GM12875 (cell line): Measurements from ENCODE around the gene IL1RAPL1.

Source experiments
- H3K4me3 ChIP-seq: one replicate; pipeline ENCODE4 v1.5.1; 2011; ENCODE audit warnings: low read depth, low read length, control low read depth
- CTCF ChIP-seq: IDR thresholded peaks from 2 replicates; pipeline ENCODE4 v1.5.1; 2011; ENCODE audit warnings: low read depth, mild to moderate bottlenecking, control low read depth, inconsistent platforms, low read length, moderate library complexity, borderline replicate concordance; ENCODE audit not compliant: insufficient read depth

Gene IL1RAPL1

DNA sequence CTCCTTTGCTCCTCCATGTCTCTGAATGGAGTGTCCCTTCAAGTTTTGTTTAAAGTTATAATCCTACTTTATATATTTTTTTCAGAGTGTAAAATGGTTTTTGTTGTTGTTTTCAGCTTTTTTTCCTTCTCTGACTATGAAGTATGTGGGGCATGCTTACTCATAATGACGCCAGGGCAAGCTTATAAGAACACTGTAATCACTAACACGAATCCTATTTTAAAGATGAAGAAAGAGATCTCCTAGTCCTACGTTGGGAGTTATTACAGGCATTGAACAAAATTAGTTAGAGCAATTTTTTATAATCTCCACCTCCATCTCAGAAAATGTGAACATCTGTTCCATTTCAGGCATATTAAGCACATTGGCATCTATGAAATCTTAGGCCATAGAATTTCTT is 1360.0 kb downstream of the IL1RAPL1 start:
- no peak overlapping the region for H3K4me3 ChIP-seq
- TF ChIP-seq CTCF: no peak

DNA sequence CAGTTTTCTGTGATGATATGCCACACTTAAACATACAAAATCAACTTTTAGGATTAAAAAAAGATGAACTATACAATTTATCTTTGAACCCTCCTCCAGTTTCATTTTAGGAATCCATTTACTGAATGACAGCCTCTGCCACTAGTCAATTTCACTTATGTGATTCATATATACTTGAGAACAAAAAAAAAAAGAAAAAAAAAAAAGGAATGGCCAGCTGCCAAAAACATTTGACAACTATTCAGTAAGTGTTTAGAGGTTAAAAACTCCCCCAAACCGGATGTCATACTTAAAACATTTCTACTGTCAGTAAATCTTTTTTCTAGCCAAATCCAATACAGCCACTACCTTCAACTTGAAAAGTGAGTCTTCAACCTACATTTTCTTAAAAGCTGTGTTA is 1361.4 kb downstream of the IL1RAPL1 start:
- no peak for TF ChIP-seq CTCF
- H3K4me3 ChIP-seq: no peak overlapping the region

DNA sequence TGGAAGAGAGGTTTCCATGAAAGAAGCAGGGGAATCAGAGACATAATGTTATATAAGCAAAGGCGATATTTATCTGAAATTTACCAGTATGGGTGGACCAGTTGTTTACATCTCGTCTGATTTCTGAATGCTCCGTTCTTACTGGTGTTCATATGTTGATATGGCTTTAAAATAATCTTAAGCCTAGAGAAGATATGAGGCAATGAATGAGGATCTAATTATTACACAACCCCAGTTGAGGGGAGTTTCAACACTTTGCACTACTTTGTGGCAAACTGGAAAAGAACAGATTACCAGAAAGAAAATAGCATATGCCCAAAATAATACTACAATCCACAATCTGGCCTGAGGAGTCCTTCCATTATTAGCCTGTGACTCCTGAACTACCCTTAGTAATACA is 1364.8 kb downstream of the IL1RAPL1 start:
- TF ChIP-seq CTCF: no peak
- H3K4me3 ChIP-seq: no peak overlapping the region

GRCh38 chrX:29962061-29962460 is 1374.8 kb downstream of the IL1RAPL1 start:
- TF ChIP-seq CTCF: no peak

GRCh38 chrX:29965634-29966033 is 1378.4 kb downstream of the IL1RAPL1 start:
- TF ChIP-seq CTCF: no peak

More at GRCh38 chrX:29962061-29962460, 1374.8 kb downstream of the IL1RAPL1 start:
- no peak overlapping the region for H3K4me3 ChIP-seq

GRCh38 chrX:29992083-29992482 is 1404.8 kb downstream of the IL1RAPL1 start:
- no peak for TF ChIP-seq CTCF
- H3K4me3 ChIP-seq: no peak overlapping the region

More at GRCh38 chrX:29965634-29966033, 1378.4 kb downstream of the IL1RAPL1 start:
- H3K4me3 ChIP-seq: no peak overlapping the region

- TF ChIP-seq CTCF: no peak
- H3K4me3 ChIP-seq: no peak overlapping the region
Measured at GRCh38 chrX:30005813-30006212, 1418.6 kb downstream of the IL1RAPL1 start.
